Hepatocyte (in vitro differentiated cells): ENCODE measurements around the gene ABCA8.

Source experiments
- CTCF ChIP-seq: fragments of 200-600 bp; sonication (generic); IDR thresholded peaks from 2 replicates; pipeline ENCODE4 v1.5.1; 2016; ENCODE audit warnings: antibody characterized with exemption, mild to moderate bottlenecking; ENCODE audit not compliant: poor library complexity
- EZH2 ChIP-seq: fragments of 200-600 bp; sonication (generic); IDR thresholded peaks from 2 replicates; pipeline ENCODE4 v1.6.1; 2016; ENCODE audit warnings: antibody characterized with exemption, mild to moderate bottlenecking, borderline replicate concordance

- no peak for TF ChIP-seq CTCF
- no peak for TF ChIP-seq EZH2
Measured at GRCh38 chr17:68860941-68861340, 94.3 kb downstream of the ABCA8 start.
